ENCODE measurements around the gene CALR3.

CALR3 gene

DNA sequence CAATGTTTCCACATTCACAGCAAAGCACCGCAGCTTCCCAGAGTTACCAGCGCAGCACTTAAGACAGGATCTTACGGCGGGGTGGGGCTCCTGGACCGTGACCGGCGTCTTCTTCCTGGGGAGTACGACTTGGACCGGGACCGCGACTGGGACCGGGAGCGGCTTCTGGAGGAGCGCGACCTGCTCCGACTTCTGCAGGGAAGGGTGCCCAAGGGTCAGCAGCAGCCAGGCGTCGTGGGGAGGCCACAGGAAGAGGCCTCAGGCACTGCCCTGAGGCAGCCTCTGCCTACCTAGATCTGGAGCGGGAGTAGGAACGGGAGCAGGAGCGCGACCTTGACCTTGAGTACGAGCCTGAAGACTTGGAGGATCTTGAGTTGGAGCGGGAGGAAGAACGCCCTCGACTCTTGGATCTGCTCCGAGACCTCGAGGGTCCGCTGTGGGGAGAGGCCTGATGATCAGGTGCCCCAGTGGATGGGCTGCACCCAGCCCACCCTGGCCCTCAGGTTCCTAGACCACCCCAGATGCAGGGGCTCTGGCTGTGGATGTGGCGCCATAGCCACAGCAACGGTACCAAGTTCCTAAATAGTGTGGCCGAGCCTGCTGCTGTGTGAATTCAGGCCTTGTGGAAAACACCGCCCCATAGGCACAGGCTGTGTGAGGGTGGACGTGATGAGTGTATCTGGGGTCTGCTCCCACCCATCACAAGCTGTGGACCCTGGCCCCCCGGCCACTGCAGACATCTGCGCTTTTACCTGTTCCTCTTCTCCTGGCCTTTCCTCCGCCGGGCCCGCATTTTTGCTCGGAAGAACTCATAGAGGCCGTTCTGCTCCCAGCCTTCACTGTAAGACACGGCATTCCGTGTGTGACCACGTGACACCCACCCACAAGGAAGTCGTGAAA is 24.4 kb upstream of the CALR3 start:
- Histone ChIP-seq H3K4me1 (ENCODE audit: control insufficient read depth, low read length) (no peaks in the 10 kb centered on the region), H3K27me3 (ENCODE audit: control insufficient read depth, low read length) (no peaks in the 10 kb centered on the region), H3K4me2 (ENCODE audit: low read length) (no peak overlapping the region), H3F3A (ENCODE audit: control insufficient read depth, insufficient read depth) (peaks cover 7% of the 10 kb centered on the region; the same call in 1 of the 2 replicates), H3K9me3 (ENCODE audit: control insufficient read depth, insufficient read depth, low read length) (no peaks in the 10 kb centered on the region), H3K9me2 (replicated peaks; ENCODE audit: control insufficient read depth, low read length) (no peaks in the 10 kb centered on the region), H3K4me3 (ENCODE audit: low read length) (no peak overlapping the region), H4K20me1 (ENCODE audit: control insufficient read depth, insufficient read depth, low read depth, low read length) (0 out of 2 replicates have a peak, but pooled peaks cover 3% of the 10 kb centered on the region), H3K36me3 (ENCODE audit: control insufficient read depth, low read length) (peaks cover 86% of the 10 kb centered on the region), H3K79me2 (ENCODE audit: control insufficient read depth, low read length) (no peaks in the 10 kb centered on the region), H3K27ac (ENCODE audit: low read depth, low read length) (no peak overlapping the region)
- TF ChIP-seq, protein P1, sequence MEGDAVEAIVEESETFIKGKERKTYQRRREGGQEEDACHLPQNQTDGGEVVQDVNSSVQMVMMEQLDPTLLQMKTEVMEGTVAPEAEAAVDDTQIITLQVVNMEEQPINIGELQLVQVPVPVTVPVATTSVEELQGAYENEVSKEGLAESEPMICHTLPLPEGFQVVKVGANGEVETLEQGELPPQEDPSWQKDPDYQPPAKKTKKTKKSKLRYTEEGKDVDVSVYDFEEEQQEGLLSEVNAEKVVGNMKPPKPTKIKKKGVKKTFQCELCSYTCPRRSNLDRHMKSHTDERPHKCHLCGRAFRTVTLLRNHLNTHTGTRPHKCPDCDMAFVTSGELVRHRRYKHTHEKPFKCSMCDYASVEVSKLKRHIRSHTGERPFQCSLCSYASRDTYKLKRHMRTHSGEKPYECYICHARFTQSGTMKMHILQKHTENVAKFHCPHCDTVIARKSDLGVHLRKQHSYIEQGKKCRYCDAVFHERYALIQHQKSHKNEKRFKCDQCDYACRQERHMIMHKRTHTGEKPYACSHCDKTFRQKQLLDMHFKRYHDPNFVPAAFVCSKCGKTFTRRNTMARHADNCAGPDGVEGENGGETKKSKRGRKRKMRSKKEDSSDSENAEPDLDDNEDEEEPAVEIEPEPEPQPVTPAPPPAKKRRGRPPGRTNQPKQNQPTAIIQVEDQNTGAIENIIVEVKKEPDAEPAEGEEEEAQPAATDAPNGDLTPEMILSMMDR (IDR thresholded peaks at IDR 0.05; ENCODE audit: low read depth, low read length, poor library complexity, severe bottlenecking): no peak
- no peak for TF ChIP-seq EZH2phosphoT487 (IDR thresholded peaks at IDR 0.05; ENCODE audit: borderline replicate concordance, low read length)

DNA sequence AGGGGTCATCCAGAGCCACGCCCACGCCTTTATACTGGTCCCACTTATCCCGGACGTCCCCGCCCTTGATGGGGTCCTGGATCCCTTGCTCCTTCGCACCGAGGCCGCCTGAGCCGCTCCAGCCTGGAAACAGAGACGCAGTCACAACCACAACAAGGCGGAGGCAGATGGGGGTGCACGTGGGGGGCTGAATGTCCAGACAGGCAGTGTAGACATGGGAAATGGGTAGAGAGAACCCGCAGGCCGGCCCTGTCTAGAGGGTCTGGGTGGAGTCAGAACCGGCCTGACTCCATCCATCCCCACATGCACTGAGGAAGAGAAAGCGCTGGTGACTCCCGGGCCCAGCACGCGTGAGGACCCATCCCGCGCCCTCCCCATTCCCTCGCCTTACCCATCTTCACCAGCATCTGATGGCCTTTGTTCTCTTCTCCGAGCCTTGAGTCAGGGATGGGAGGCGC is 23.3 kb upstream of the CALR3 start:
- no peak for TF ChIP-seq EZH2phosphoT487 (IDR thresholded peaks at IDR 0.05; ENCODE audit: borderline replicate concordance, low read length)
- TF ChIP-seq, protein P1 (IDR thresholded peaks at IDR 0.05; ENCODE audit: low read depth, low read length, poor library complexity, severe bottlenecking): no peak
- no peak overlapping the region for H3K4me3 ChIP-seq (ENCODE audit: low read length)
- no peaks in the 10 kb centered on the region for H3K27me3 ChIP-seq (ENCODE audit: control insufficient read depth, low read length)
- H4K20me1 ChIP-seq (ENCODE audit: control insufficient read depth, insufficient read depth, low read depth, low read length): 0 out of 2 replicates have a peak, but pooled peaks cover 3% of the 10 kb centered on the region
- H3K79me2 ChIP-seq (ENCODE audit: control insufficient read depth, low read length): no peaks in the 10 kb centered on the region
- H3K9me3 ChIP-seq (ENCODE audit: control insufficient read depth, insufficient read depth, low read length): no peaks in the 10 kb centered on the region
- peaks cover 83% of the 10 kb centered on the region for H3K36me3 ChIP-seq (ENCODE audit: control insufficient read depth, low read length)
- H3F3A ChIP-seq (ENCODE audit: control insufficient read depth, insufficient read depth): peaks cover 7% of the 10 kb centered on the region; the same call in 1 of the 2 replicates
- no peak overlapping the region for H3K27ac ChIP-seq (ENCODE audit: low read depth, low read length)
- H3K9me2 ChIP-seq (replicated peaks; ENCODE audit: control insufficient read depth, low read length): no peaks in the 10 kb centered on the region
- no peaks in the 10 kb centered on the region for H3K4me1 ChIP-seq (ENCODE audit: control insufficient read depth, low read length)
- no peak overlapping the region for H3K4me2 ChIP-seq (ENCODE audit: low read length)

DNA sequence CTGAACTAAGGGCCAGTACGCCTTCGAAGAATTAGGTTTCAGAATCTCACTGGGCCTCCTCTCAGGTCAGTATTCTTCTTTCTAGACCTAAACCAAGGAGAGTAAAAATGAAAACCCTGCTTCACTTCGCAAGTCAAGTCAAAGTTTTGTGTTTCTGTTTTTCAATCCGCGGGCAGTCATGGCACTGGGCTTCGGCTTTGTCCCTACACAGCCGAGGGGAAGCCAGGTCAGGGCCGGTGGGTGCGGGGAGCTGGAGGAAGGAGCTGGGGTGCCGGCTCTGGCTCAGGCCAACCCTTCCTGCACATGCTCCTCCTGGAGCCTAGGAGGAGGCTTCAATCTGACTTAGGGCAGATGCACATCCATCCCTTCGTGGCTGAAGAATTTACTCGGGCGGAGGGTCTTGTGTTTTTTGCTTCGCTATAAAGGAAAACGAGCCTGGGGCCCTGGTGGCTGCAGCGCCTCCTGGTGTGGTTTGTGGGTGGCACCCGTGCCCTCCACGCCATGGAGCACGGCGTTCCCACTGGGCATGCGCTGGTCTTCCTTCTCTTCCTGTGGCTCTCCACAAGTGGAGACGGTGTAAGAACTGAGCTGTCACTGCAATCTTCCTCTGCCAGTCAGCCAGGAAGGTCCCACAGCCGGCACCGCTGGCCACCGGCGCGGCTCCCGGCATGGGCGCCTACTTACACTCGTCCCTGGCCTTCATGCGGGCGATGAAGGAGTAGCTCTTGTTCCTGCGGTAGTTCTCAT is 22.7 kb upstream of the CALR3 start:
- H3K79me2 ChIP-seq (ENCODE audit: control insufficient read depth, low read length): no peaks in the 10 kb centered on the region
- H3F3A ChIP-seq (ENCODE audit: control insufficient read depth, insufficient read depth): peaks cover 7% of the 10 kb centered on the region; the same call in 1 of the 2 replicates
- H3K9me2 ChIP-seq (replicated peaks; ENCODE audit: control insufficient read depth, low read length): no peaks in the 10 kb centered on the region
- no peak overlapping the region for H3K4me2 ChIP-seq (ENCODE audit: low read length)
- no peak overlapping the region for H3K4me3 ChIP-seq (ENCODE audit: low read length)
- H4K20me1 ChIP-seq (ENCODE audit: control insufficient read depth, insufficient read depth, low read depth, low read length): 0 out of 2 replicates have a peak, but pooled peaks cover 3% of the 10 kb centered on the region
- TF ChIP-seq, protein P1 (IDR thresholded peaks at IDR 0.05; ENCODE audit: low read depth, low read length, poor library complexity, severe bottlenecking): peak; percentile 34
- TF ChIP-seq EZH2phosphoT487 (IDR thresholded peaks at IDR 0.05; ENCODE audit: borderline replicate concordance, low read length): no peak
- no peaks in the 10 kb centered on the region for H3K27me3 ChIP-seq (ENCODE audit: control insufficient read depth, low read length)
- H3K9me3 ChIP-seq (ENCODE audit: control insufficient read depth, insufficient read depth, low read length): no peaks in the 10 kb centered on the region
- no peaks in the 10 kb centered on the region for H3K4me1 ChIP-seq (ENCODE audit: control insufficient read depth, low read length)
- H3K27ac ChIP-seq (ENCODE audit: low read depth, low read length): no peak overlapping the region
- H3K36me3 ChIP-seq (ENCODE audit: control insufficient read depth, low read length): peaks cover 78% of the 10 kb centered on the region
